ENCODE measurements around the gene TKT. TPM values are rescaled to one million over a fixed set of nuclear protein-coding genes. Genes with fewer than 3 reads are reported as not detected.

Gene TKT
- total and polyA plus RNA-seq, 2 of the 8 experiments (the other 6 are each of a cell fraction or from before 2014, with no cell fraction given): 418 to 986 TPM

DNA sequence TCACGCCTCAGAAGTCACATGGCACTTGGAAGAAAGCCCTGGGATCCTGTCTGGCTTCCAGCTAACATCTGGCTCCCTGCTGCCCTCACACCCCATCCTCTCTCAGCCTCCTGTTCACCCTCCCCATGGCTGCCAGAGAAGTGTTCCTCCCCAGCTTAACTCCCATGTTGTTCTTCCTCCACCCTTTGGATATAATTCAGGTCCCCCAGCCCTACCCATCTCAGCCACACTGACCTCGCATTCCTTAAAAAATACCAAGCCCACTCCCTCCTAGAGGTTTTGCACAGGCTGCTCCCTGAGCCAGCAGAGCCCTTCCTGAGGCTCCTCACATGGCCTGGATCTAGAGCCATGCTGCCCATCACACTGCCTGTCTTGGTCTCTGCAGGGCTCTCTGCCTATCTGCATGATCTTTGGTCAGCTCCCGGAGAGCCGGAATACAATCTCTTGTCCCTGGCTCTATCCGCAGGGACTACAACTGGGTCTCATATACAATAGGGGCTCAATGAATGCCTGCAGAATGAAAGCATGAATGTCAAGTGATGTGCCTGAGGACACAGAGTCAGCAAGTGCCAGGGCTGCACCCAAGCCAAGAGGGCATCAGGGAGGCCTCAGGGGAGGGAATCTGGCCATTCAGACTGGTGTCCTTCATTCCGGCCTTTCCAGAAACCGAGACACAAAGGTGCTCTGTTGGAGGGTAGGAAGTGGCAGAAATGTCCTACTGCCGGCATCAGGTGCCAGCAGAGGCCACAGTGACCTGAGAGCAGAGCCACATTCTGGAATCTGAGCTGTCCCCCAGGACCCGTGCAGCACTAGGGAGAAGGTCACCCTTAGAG, 3.8 kb upstream of the TKT start:
- Histone ChIP-seq H3K79me1 (ENCODE audit: low read depth, low read length) (no peaks in the 10 kb centered on the region), H3K18ac (ENCODE audit: extremely low read depth, low read length) (peak overlapping the region; percentile 100), H4K20me1 (replicated peaks in 1 of 2; ENCODE audit: control insufficient read depth in 1 of 2, insufficient read depth in 2 of 2, low read length in 2 of 2) (peaks cover 2% of the 10 kb centered on the region in 2 experiments), H3K9ac (replicated peaks in 1 of 4; ENCODE audit: extremely low read depth in 1 of 4, low read depth in 3 of 4, low read length in 3 of 4) (no peak overlapping the region; a peak in 2 of 7 replicates), H3K9me3 (ENCODE audit: insufficient read depth in 2 of 2, low read depth in 1 of 2, low read length in 1 of 2) (no peaks in the 10 kb centered on the region), H3K27ac (ENCODE audit: low read depth, low read length) (peak overlapping the region; percentile 74), H3K79me2 (ENCODE audit: control insufficient read depth in 1 of 2, insufficient read depth in 2 of 2, low read length in 2 of 2) (peaks cover 10 to 14% of the 10 kb centered on the region in 2 experiments), H2BK5ac (ENCODE audit: low read depth, low read length) (peak overlapping the region; percentile 96; the same call in 1 of the 2 replicates), H3K4ac (replicated peaks; ENCODE audit: insufficient read length, low read depth, low read length) (peak overlapping the region; percentile 62), H2AK5ac (ENCODE audit: low read depth, low read length) (peak overlapping the region; percentile 7; the same call in 1 of the 2 replicates), H2AFZ (ENCODE audit: low read length) (no peak overlapping the region), H2BK15ac (ENCODE audit: low read length) (peak overlapping the region; percentile 99), H3K36me3 (ENCODE audit: control insufficient read depth in 2 of 4, insufficient read depth in 4 of 4, low read length in 3 of 4) (no peaks in the 10 kb centered on the region), H3K23ac (ENCODE audit: insufficient read length) (no peak overlapping the region), H3K14ac (ENCODE audit: insufficient read length) (no peak overlapping the region), H3K4me1 (replicated peaks in 1 of 4; ENCODE audit: control insufficient read depth in 3 of 4, insufficient read depth in 4 of 4, low read length in 3 of 4) (peaks cover 4 to 20% (median 16%) of the 10 kb centered on the region in 4 experiments), H4K91ac (replicated peaks; ENCODE audit: insufficient read length, low read length) (peak overlapping the region; percentile 90), H3K4me3 (ENCODE audit: extremely low read depth in 1 of 4, insufficient read depth in 2 of 4, low read depth in 3 of 4, low read length in 4 of 4) (peak overlapping the region in 2 of 4 experiments; percentile 4 to 11; a peak in 2 of 8 replicates), H3K56ac (replicated peaks; ENCODE audit: insufficient read length, low read depth, low read length) (no peak overlapping the region), H3K4me2 (ENCODE audit: insufficient read depth in 1 of 2, low read depth in 2 of 2, low read length in 2 of 2) (peak overlapping the region; percentile 47 to 60), H2BK20ac (ENCODE audit: low read length) (peak overlapping the region; percentile 99), H2BK120ac (replicated peaks; ENCODE audit: low read depth, low read length) (peak overlapping the region; percentile 81), H3K27me3 (replicated peaks in 1 of 4; ENCODE audit: control insufficient read depth in 3 of 4, extremely low read depth in 1 of 4, insufficient read depth in 3 of 4, low read length in 3 of 4) (no peaks in the 10 kb centered on the region), H3K23me2 (ENCODE audit: low read depth, low read length) (no peaks in the 10 kb centered on the region; the same call in 1 of the 2 replicates), H4K8ac (ENCODE audit: extremely low read depth, insufficient read depth, low read length) (no peak overlapping the region), H2BK12ac (ENCODE audit: low read depth, low read length) (peak overlapping the region; percentile 98), H4K5ac (ENCODE audit: insufficient read length, low read depth, low read length) (peak overlapping the region; percentile 53)
- no peak for TF ChIP-seq EGR1 (IDR thresholded peaks at IDR 0.05; ENCODE audit: borderline replicate concordance, low read depth, low read length)
- no peak for TF ChIP-seq CHD1 (IDR thresholded peaks at IDR 0.05; ENCODE audit: low read depth, low read length)
- TF ChIP-seq, protein P1, sequence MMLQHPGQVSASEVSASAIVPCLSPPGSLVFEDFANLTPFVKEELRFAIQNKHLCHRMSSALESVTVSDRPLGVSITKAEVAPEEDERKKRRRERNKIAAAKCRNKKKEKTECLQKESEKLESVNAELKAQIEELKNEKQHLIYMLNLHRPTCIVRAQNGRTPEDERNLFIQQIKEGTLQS (IDR thresholded peaks at IDR 0.05; ENCODE audit: insufficient read depth, low read depth, low read length): no peak
- TF ChIP-seq CEBPB (IDR thresholded peaks at IDR 0.05; ENCODE audit: low read depth, low read length): no peak
- no peak for TF ChIP-seq RAD21 (IDR thresholded peaks at IDR 0.05 in 1 of 2, conservative IDR thresholded peaks at IDR 0.05 in 1 of 2; ENCODE audit: low read depth in 2 of 2, low read length in 2 of 2)
- TF ChIP-seq POLR2A (IDR thresholded peaks at IDR 0.05; ENCODE audit: control extremely low read depth in 1 of 2, low read depth in 2 of 2, low read length in 2 of 2): no peak
- no peak for TF ChIP-seq BCL11A (IDR thresholded peaks at IDR 0.05; ENCODE audit: low read depth in 2 of 2, low read length in 2 of 2)
- TF ChIP-seq RXRA (IDR thresholded peaks at IDR 0.05; ENCODE audit: insufficient read depth, low read depth, low read length): no peak
- TF ChIP-seq KDM5A (IDR thresholded peaks at IDR 0.05; ENCODE audit: low read length): no peak
- 75% methylated on average over 9 of the region's 9 CpGs; no CpG with 5 or more reads in 1 of the 2 experiments for WGBS, 2 experiments (ENCODE audit: extremely low coverage in 1 of 2, insufficient coverage in 1 of 2, insufficient read length in 1 of 2, insufficient replicate concordance in 2 of 2, low coverage in 1 of 2, low lambda C conversion rate in 2 of 2, missing lambda C conversion rate in 1 of 2)
- FAIRE-seq: no peak
- ChIA-PET CTCF (ENCODE audit: partially characterized antibody) (interaction anchor here (0.8 to 3.5 kb wide), 10 partner anchors 10 to 234 kb away, joined by 3 to 13 read pairs (median 4); partner anchors contain the start of gene CACNA1D), POLR2A (ENCODE audit: partially characterized antibody) (interaction anchor here (1.0 to 20.5 kb wide), 10 partner anchors 10 to 588 kb away, joined by 3 to 449 read pairs (median 8); partner anchors contain the start of gene DCP1A)
- no peak for DNase-seq (ENCODE audit: low read depth in 1 of 2, low spot score in 2 of 2)

Measured in H1 (cell line).